PFSK-1 (cell line): ENCODE data around the gene SALL3. TPM values are rescaled to one million over a fixed set of nuclear protein-coding genes. Genes with fewer than 3 reads are reported as not detected.

Experiments
- FOXP2 ChIP-seq: optimal IDR thresholded peaks from 2 replicates; pipeline ENCODE3; 2011; ENCODE audit warnings: borderline replicate concordance, control low read depth, inconsistent platforms; ENCODE audit not compliant: insufficient read depth; ENCODE audit errors: extremely low read length, extremely low read depth
- POLR2AphosphoS5 ChIP-seq: IDR thresholded peaks from 2 replicates; pipeline ENCODE4 v1.6.1; 2012; ENCODE audit warnings: low read depth, mild to moderate bottlenecking, control low read depth, low read length, moderate library complexity
- REST ChIP-seq, 2 experiments: IDR thresholded peaks; 2 replicates each; pipeline versions ENCODE4 v1.6.1 to v1.8.0; 2011 to 2012; ENCODE audit warnings: low read depth in 2 of 2, low read length in 2 of 2, control low read depth in 1 of 2, inconsistent platforms in 1 of 2, mild to moderate bottlenecking in 1 of 2, moderate library complexity in 1 of 2; ENCODE audit not compliant: insufficient read depth in 1 of 2
- SIN3A ChIP-seq: IDR thresholded peaks from 2 replicates; pipeline ENCODE4 v1.6.1; 2012; ENCODE audit warnings: mild to moderate bottlenecking, low read length, moderate library complexity, borderline replicate concordance; ENCODE audit not compliant: insufficient read depth
- TAF1 ChIP-seq: IDR thresholded peaks from 2 replicates; pipeline ENCODE4 v1.6.1; 2012; ENCODE audit warnings: low read length, control low read depth, borderline replicate concordance; ENCODE audit not compliant: insufficient read depth
- polyA plus RNA-seq: library from polyadenylated mRNA; unstranded; fragments of >200 nt; gene quantifications from one replicate; pipeline ENCODE4 v1.2.1, GENCODE V29; 2012; ENCODE audit warnings: low read depth, missing spikeins; ENCODE audit not compliant: insufficient read length

The SALL3 gene
- polyA plus RNA-seq: not detected

DNA sequence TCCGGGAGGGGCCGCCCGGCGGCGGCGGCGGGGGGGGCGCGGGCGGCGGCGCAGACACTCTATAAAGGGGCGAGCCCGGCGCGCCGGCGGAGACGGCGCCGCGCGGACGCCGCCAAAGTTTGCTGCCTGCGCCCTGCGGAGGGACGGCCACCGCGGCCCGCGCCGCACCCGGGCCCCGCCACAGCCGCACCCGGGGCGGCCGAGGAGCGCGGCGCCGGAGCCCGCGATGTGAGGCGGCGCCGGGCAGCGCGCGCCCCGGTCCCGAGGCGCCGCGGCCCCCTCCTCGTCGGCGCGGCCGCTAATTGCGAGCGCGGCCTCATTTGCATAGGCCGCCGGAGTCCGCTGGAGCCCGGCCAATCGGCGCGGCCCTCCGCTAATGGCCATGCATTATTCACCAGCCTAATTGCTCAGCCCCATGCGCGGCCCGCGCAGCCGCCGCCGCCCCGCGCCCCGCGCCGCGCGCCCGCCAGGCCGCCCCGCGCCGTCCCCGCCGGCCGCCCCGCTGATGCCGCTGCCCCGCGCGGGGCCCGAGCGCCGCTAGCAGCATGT lies at the start of gene SALL3:
Gene SALL3, plus strand, starts transcription at position 89 of the 549 bp plus-strand sequence. Its CDS starts 457 bp downstream, at position 546.
- no peak for TF ChIP-seq TAF1
- no peak for TF ChIP-seq FOXP2
- no peak for TF ChIP-seq POLR2AphosphoS5
- TF ChIP-seq REST (IDR thresholded peaks at IDR 0.05; ENCODE audit: insufficient read depth in 1 of 2, low read depth in 2 of 2, low read length in 2 of 2): no peak
- no peak for TF ChIP-seq SIN3A

GRCh38 chr18:78932281-78932680 lies 47.3 kb upstream of the SALL3 start:
- TF ChIP-seq TAF1: no peak
- TF ChIP-seq FOXP2: no peak
- TF ChIP-seq POLR2AphosphoS5: no peak
- TF ChIP-seq REST (IDR thresholded peaks at IDR 0.05; ENCODE audit: insufficient read depth in 1 of 2, low read depth in 2 of 2, low read length in 2 of 2): no peak
- no peak for TF ChIP-seq SIN3A

DNA sequence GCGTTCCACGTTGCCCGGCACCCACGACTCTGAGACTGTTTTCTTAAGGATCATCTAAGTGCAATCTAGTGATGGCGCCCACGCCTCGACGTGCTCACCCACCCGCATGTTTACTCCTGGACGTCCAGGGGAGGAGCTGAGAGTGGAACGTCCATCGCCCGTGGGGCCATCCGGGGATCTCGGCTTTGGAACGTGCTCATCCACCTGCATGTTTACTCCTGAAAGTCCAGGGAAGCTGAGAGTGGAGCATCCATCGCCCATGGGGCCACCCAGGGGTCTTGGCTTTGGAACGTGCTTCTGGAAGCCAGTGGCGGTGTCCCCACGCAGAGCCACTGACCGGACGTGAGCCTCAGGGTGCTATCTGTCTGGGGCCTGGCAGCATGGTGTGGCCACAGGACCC lies 45.6 kb upstream of the SALL3 start:
- no peak for TF ChIP-seq POLR2AphosphoS5
- TF ChIP-seq SIN3A: no peak
- TF ChIP-seq REST (IDR thresholded peaks at IDR 0.05; ENCODE audit: insufficient read depth in 1 of 2, low read depth in 2 of 2, low read length in 2 of 2): no peak
- no peak for TF ChIP-seq TAF1
- TF ChIP-seq FOXP2: no peak

- TF ChIP-seq TAF1: no peak
- no peak for TF ChIP-seq POLR2AphosphoS5
- TF ChIP-seq REST (IDR thresholded peaks at IDR 0.05; ENCODE audit: insufficient read depth in 1 of 2, low read depth in 2 of 2, low read length in 2 of 2): no peak
- no peak for TF ChIP-seq SIN3A
- no peak for TF ChIP-seq FOXP2
Measured at GRCh38 chr18:78934551-78935225, 44.9 kb upstream of the SALL3 start.
